Astrocyte (in vitro differentiated cells and primary cell): Measurements from ENCODE around the gene C3orf20.

Experiments
- CTCF ChIP-seq: IDR thresholded peaks from 2 replicates; pipeline ENCODE4 v1.5.1; 2011; ENCODE audit warnings: low read depth, mild to moderate bottlenecking, inconsistent platforms, low read length, moderate library complexity; ENCODE audit not compliant: insufficient read depth
- EZH2 ChIP-seq: IDR thresholded peaks from 2 replicates; pipeline ENCODE4 v1.6.1; 2012; ENCODE audit warnings: mild to moderate bottlenecking, low read length, inconsistent platforms; ENCODE audit not compliant: insufficient read depth

- TF ChIP-seq CTCF (no peak), EZH2 (no peak)
Observed at GRCh38 chr3:14787630-14788029, 112.7 kb downstream of the C3orf20 start.
